Measurements from ENCODE around the gene PRPF18. TPM values are rescaled to one million over a fixed set of nuclear protein-coding genes. Genes with fewer than 3 reads are reported as not detected.

PRPF18 gene
- polyA plus RNA-seq, 1 donor from 2014 or later = 56.7 TPM

GRCh38 chr10:13654846-13655245 lies 68.1 kb downstream of the PRPF18 start:
- Histone ChIP-seq H4K20me1 (ENCODE audit: insufficient read depth) (no peaks in the 10 kb centered on the region), H3K27me3 (ENCODE audit: insufficient read depth, low read depth, low read length) (no peaks in the 10 kb centered on the region), H3K4me3 (ENCODE audit: low read length) (no peak overlapping the region), H3K4me2 (ENCODE audit: low read length) (no peak overlapping the region), H3K9ac (ENCODE audit: low read length) (no peak overlapping the region), H3K27ac (ENCODE audit: low read length) (no peak overlapping the region), H3K9me3 (ENCODE audit: low read length) (no peaks in the 10 kb centered on the region), H2AFZ (ENCODE audit: low read depth, low read length) (no peak overlapping the region), H3K36me3 (ENCODE audit: insufficient read depth, low read length) (no peaks in the 10 kb centered on the region), H3K79me2 (replicated peaks; ENCODE audit: insufficient read depth, low read length) (no peaks in the 10 kb centered on the region), H3K9me2 (ENCODE audit: insufficient read depth, low read length) (no peaks in the 10 kb centered on the region), H3F3A (ENCODE audit: insufficient read depth, low read length, poor library complexity, severe bottlenecking) (no peaks in the 10 kb centered on the region)
- TF ChIP-seq MXI1 (conservative IDR thresholded peaks at IDR 0.05; ENCODE audit: poor library complexity, severe bottlenecking) (no peak), EP300 (conservative IDR thresholded peaks at IDR 0.05; ENCODE audit: poor library complexity, severe bottlenecking) (no peak), REST (IDR thresholded peaks at IDR 0.05; ENCODE audit: borderline replicate concordance) (no peak), POLR2AphosphoS5 (IDR thresholded peaks at IDR 0.05) (no peak), SMC3 (conservative IDR thresholded peaks at IDR 0.05; ENCODE audit: poor library complexity) (no peak), EZH2 (IDR thresholded peaks at IDR 0.05; ENCODE audit: borderline replicate concordance, insufficient read depth, low read length, poor library complexity, severe bottlenecking) (no peak), CTCF (IDR thresholded peaks at IDR 0.05; ENCODE audit: poor library complexity, severe bottlenecking) (no peak), TAF1 (IDR thresholded peaks at IDR 0.05; ENCODE audit: low read depth) (no peak), RAD21 (conservative IDR thresholded peaks at IDR 0.05) (no peak)

- no peak overlapping the region for H3K9ac ChIP-seq (ENCODE audit: low read length)
- H3K36me3 ChIP-seq (ENCODE audit: insufficient read depth, low read length) = no peaks in the 10 kb centered on the region
- no peaks in the 10 kb centered on the region for H3K9me2 ChIP-seq (ENCODE audit: insufficient read depth, low read length)
- no peaks in the 10 kb centered on the region for H4K20me1 ChIP-seq (ENCODE audit: insufficient read depth)
- H3K79me2 ChIP-seq (replicated peaks; ENCODE audit: insufficient read depth, low read length) = no peaks in the 10 kb centered on the region
- no peak for TF ChIP-seq REST (IDR thresholded peaks at IDR 0.05; ENCODE audit: borderline replicate concordance)
- TF ChIP-seq EP300 (conservative IDR thresholded peaks at IDR 0.05; ENCODE audit: poor library complexity, severe bottlenecking) = no peak
- TF ChIP-seq EZH2 (IDR thresholded peaks at IDR 0.05; ENCODE audit: borderline replicate concordance, insufficient read depth, low read length, poor library complexity, severe bottlenecking) = no peak
- TF ChIP-seq SMC3 (conservative IDR thresholded peaks at IDR 0.05; ENCODE audit: poor library complexity) = no peak
- no peak for TF ChIP-seq TAF1 (IDR thresholded peaks at IDR 0.05; ENCODE audit: low read depth)
- no peak for TF ChIP-seq RAD21 (conservative IDR thresholded peaks at IDR 0.05)
- no peak for TF ChIP-seq POLR2AphosphoS5 (IDR thresholded peaks at IDR 0.05)
- no peak for TF ChIP-seq MXI1 (conservative IDR thresholded peaks at IDR 0.05; ENCODE audit: poor library complexity, severe bottlenecking)
- H2AFZ ChIP-seq (ENCODE audit: low read depth, low read length) = no peak overlapping the region
- no peaks in the 10 kb centered on the region for H3K27me3 ChIP-seq (ENCODE audit: insufficient read depth, low read depth, low read length)
- no peak overlapping the region for H3K4me2 ChIP-seq (ENCODE audit: low read length)
- no peaks in the 10 kb centered on the region for H3K9me3 ChIP-seq (ENCODE audit: low read length)
- no peak overlapping the region for H3K4me3 ChIP-seq (ENCODE audit: low read length)
- no peak overlapping the region for H3K27ac ChIP-seq (ENCODE audit: low read length)
- H3F3A ChIP-seq (ENCODE audit: insufficient read depth, low read length, poor library complexity, severe bottlenecking) = no peaks in the 10 kb centered on the region
Observed at GRCh38 chr10:13656337-13657100, 69.8 kb downstream of the PRPF18 start.
